Left lung (tissue), 10 donors: ENCODE results near the gene KDM2B. TPM values are rescaled to one million over a fixed set of nuclear protein-coding genes. Genes with fewer than 3 reads are reported as not detected.
A peak's percentile ranks its signal among the peaks of the same experiment; 100 is the strongest.

Experiments used
- ATAC-seq: fragments of 200-7000 bp; cut with Tn5 transposase; one replicate; pipeline ENCODE4 v1.9.1; 2020; ENCODE audit warnings: moderate library complexity
- DNase-seq, 4 donors: peaks; one replicate each; pipeline ENCODE4 v3.0.0-alpha.2; 2013 to 2020
- H3K27ac ChIP-seq, 2 donors: fragments of 200-600 bp; sonication (generic) in 1 of 2; one replicate each; pipeline versions ENCODE4 v1.5.0 to v1.8.0; 2020 to 2021
- H3K27me3 ChIP-seq, 2 donors: fragments of 200-600 bp; sonication (generic) in 1 of 2; one replicate each; pipeline versions ENCODE4 v1.5.0 to v1.8.0; 2020 to 2021
- H3K36me3 ChIP-seq, 2 donors: fragments of 200-600 bp; sonication (generic) in 1 of 2; one replicate each; pipeline versions ENCODE4 v1.5.0 to v1.8.0; 2020 to 2021
- H3K4me1 ChIP-seq, 2 donors: fragments of 200-600 bp; one replicate each; pipeline ENCODE4 v1.8.0; 2021
- H3K4me3 ChIP-seq, 2 donors: fragments of 200-600 bp; sonication (generic) in 1 of 2; one replicate each; pipeline versions ENCODE4 v1.5.0 to v1.8.0; 2020 to 2021; ENCODE audit warnings: mild to moderate bottlenecking in 1 of 2
- H3K9me3 ChIP-seq, 2 donors: fragments of 200-600 bp; sonication (generic) in 1 of 2; one replicate each; pipeline versions ENCODE4 v1.5.0 to v1.8.0; 2020 to 2021
- intact Hi-C, 2 donors: fragments of 100-400 bp; cut with DNase I; formaldehyde crosslinking; loops; one replicate each; pipeline versions ENCODE4 v1.11.2 to v1.14.2; 2022
- polyA plus RNA-seq, 6 donors: library from polyadenylated mRNA; unstranded; fragments of 120-200 nt; gene quantifications; one replicate each; pipeline ENCODE4 v1.2.1, GENCODE V29; 2013; ENCODE audit not compliant: insufficient read length in 6 of 6
- total RNA-seq, 2 donors: library from RNA; stranded (reverse); fragmentation: NEBNext Ultra II Directional; extraction: Animal tissue kit (Norgen Biotek cat#: 25700); gene quantifications; one replicate each; pipeline ENCODE4 v1.2.1, GENCODE V29; 2021
- TF ChIP-seq, protein P1 (sequence below), 2 donors: fragments of 200-600 bp; sonication (generic) in 1 of 2; IDR thresholded peaks; one replicate each; pipeline versions ENCODE4 v1.5.0 to v1.8.0; 2021; ENCODE audit warnings: antibody characterized with exemption in 2 of 2
- donor health status: DM: no; HTN: yes; CAD: no.
- donor health status: DM: no; HTN: no; CAD: no.

The KDM2B gene
- total and polyA plus RNA-seq, 8 donors = 22.9 to 44.7 (median 38.0) TPM

DNA sequence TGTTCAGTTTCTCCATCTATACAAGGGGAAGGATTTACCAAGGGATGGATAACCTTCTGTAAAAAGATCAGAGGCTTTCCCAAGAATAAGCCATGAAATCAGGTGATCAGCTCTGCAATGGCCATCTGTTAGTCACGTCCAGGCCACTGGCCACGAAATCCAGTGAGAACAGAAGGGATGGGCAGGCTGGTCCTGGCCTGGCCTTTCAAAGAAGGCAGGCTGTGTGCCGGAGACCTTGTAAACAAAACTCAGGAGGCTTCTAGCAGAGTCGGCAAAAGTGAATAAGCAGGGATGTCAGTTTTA, 112.4 kb downstream of the KDM2B start:
- no peak for ATAC-seq
- Histone ChIP-seq H3K9me3 (no peaks in the 10 kb centered on the region), H3K27me3 (no peaks in the 10 kb centered on the region), H3K36me3 (no peaks in the 10 kb centered on the region), H3K4me1 (peaks cover 3 to 49% of the 10 kb centered on the region in 2 donors), H3K27ac (no peak overlapping the region), H3K4me3 (no peak overlapping the region)
- DNase-seq = no peak
- intact Hi-C loops = no loop called here
- TF ChIP-seq, protein P1, sequence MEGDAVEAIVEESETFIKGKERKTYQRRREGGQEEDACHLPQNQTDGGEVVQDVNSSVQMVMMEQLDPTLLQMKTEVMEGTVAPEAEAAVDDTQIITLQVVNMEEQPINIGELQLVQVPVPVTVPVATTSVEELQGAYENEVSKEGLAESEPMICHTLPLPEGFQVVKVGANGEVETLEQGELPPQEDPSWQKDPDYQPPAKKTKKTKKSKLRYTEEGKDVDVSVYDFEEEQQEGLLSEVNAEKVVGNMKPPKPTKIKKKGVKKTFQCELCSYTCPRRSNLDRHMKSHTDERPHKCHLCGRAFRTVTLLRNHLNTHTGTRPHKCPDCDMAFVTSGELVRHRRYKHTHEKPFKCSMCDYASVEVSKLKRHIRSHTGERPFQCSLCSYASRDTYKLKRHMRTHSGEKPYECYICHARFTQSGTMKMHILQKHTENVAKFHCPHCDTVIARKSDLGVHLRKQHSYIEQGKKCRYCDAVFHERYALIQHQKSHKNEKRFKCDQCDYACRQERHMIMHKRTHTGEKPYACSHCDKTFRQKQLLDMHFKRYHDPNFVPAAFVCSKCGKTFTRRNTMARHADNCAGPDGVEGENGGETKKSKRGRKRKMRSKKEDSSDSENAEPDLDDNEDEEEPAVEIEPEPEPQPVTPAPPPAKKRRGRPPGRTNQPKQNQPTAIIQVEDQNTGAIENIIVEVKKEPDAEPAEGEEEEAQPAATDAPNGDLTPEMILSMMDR (IDR thresholded peaks at IDR 0.05) = no peak

DNA sequence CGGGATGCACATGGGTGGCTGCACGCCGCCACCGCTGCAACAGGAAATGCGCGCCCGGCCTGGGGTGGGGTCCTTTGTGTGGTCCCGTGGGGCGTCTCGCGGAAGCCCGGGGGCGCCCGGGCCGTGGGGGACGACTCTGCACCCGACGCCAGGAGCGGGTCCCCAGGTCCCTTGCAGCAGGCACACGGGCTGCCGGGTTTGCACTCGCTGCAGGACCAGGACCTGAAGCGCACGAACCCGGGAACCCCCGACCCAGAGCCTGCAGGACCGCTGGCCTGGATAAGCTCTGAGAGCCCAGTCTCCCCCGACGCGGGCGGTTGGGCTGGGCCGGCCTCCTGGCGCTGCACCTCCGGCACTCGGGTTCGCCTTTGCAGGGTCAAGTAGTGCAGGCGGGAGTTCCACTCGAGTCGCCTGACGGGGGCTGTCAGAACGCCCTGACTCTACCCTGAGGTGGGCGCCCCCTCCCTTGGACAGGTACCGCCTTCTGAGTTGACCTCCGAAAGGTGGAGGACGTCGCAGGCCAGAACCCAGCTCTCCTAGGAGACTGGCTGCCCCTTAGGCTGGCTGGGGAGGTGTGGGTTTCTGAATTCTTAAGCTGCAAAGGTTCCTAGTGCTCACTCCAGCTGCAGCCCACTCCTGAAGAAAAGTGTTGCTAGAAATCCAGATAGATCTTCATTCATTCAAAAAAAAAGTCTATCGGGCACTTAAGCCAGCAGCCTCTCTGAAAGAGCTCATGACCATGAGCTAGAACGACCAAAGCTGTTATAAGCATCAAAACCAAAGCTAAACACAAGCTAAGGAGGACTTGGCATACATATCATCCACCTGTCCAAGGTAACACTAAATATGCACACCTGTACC, 113.0 kb downstream of the KDM2B start:
- ATAC-seq (peak; percentile 3), DNase-seq (peak in 2 of 4 donors; percentile 36 to 50)
- peaks cover 3 to 49% of the 10 kb centered on the region in 2 donors for H3K4me1 ChIP-seq
- H3K36me3 ChIP-seq = no peaks in the 10 kb centered on the region
- intact Hi-C loops = no loop called here
- peak overlapping the region; percentile 41 to 57 for H3K4me3 ChIP-seq
- no peaks in the 10 kb centered on the region for H3K9me3 ChIP-seq
- H3K27me3 ChIP-seq = no peaks in the 10 kb centered on the region
- peak overlapping the region in 1 of 2 donors; percentile 63 for H3K27ac ChIP-seq
- TF ChIP-seq, protein P1 (IDR thresholded peaks at IDR 0.05) = no peak

DNA sequence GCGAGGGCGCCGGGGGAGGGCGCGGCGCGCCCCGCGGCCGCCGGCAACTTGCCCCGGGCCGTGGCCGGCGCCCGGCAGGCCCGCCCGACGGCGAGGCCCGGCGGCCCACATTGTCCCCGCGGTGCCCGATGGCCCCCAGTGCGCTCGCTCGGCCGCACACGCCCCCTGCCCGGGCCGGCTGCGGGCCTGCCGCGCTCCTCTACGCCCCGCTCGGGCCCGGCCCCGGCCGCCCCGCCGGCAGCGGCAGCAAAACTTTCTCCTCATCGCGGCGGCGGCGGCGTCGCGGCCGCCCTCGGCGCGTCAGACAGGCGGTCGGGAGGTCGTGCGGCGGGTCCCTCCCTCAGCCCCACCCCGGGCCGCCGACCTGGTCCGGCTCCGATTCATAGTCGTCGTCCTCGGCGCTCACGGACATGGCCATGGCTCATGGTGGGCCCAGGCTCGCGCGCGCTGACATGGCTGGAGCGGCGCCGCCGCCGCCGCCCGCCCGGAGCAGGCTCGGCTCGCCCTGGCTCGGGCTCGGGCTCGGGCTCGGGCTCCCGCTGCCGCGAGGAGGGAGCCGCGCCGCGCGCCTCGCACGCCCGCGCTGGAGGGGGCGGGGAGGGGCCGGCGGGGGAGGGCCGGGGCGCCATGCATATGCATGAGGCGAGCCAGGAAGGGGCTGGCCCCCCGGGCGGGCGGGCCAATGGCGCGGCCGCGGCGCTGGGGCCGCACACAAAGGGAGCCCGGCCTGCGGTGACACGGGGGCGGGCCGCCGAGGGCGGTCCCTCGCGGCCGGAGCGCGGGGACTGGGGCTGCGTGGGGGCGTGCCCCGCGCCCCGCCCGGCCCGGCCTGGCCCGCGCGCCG, 113.8 kb downstream of the KDM2B start:
- Histone ChIP-seq H3K27me3 (no peaks in the 10 kb centered on the region), H3K27ac (peak overlapping the region; percentile 67 to 83), H3K4me1 (peaks cover 3 to 44% of the 10 kb centered on the region in 2 donors), H3K9me3 (no peaks in the 10 kb centered on the region), H3K4me3 (peak overlapping the region; percentile 43 to 57), H3K36me3 (no peaks in the 10 kb centered on the region)
- intact Hi-C loops = no loop called here
- peak; percentile 92 for ATAC-seq
- TF ChIP-seq, protein P1 (IDR thresholded peaks at IDR 0.05) = no peak
- DNase-seq = peak; percentile 84 to 98 (median 93)

DNA sequence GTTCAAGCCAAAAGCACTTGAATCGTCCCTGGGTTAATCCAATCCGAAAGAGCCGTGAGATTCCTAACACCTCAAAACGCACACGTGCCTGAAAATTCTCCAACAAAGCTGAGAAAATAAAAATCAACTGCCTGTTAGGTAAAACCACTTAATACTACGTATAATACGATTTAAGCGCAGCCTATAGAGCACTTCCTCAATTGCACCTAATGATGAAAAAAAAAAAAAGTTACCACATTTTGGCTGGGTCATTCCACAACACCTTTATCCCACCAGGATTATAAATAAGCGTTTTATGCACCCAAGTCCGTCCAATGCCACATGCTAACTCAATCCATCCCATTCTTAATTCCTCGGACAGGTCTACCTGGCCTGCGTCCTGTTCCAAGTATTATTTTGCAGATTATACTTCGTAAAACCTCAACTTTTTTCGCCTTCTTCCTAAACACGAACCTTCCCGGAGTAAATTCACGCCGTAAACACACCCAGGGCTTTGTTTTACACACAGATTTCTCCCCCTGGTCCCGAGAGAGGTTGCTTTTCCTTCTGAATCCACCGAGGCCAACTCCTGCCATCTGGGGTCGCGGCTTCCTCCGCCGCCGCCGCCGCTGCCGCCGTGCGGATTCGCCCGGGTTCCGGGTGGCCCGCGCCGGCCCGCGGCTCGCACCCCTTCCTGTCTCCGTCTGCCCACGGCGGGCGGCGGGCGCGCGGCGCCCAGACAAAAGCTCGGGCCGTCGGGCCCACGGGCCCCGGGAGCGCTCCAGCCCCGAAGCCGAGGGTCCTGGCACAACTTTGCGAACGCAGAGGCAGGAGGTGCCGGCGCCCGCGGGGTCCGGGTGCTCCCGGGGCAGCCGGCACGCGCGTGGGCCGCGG, 114.7 kb downstream of the KDM2B start:
- no peak for ATAC-seq
- peak overlapping the region in 1 of 2 donors; percentile 63 for H3K27ac ChIP-seq
- H3K9me3 ChIP-seq = no peaks in the 10 kb centered on the region
- peaks cover 3 to 39% of the 10 kb centered on the region in 2 donors for H3K4me1 ChIP-seq
- TF ChIP-seq, protein P1 (IDR thresholded peaks at IDR 0.05) = no peak
- H3K27me3 ChIP-seq = no peaks in the 10 kb centered on the region
- H3K36me3 ChIP-seq = no peaks in the 10 kb centered on the region
- peak in 1 of 4 donors; percentile 90 for DNase-seq
- H3K4me3 ChIP-seq = peak overlapping the region; percentile 44 to 57
- intact Hi-C loops = no loop called here
